Measurements from ENCODE around the gene PAX6. TPM values are rescaled to one million over a fixed set of nuclear protein-coding genes. Genes with fewer than 3 reads are reported as not detected.

The PAX6 gene
- total and polyA plus RNA-seq, 2 of the 4 experiments (the other 2 are of a cell fraction): not detected

DNA sequence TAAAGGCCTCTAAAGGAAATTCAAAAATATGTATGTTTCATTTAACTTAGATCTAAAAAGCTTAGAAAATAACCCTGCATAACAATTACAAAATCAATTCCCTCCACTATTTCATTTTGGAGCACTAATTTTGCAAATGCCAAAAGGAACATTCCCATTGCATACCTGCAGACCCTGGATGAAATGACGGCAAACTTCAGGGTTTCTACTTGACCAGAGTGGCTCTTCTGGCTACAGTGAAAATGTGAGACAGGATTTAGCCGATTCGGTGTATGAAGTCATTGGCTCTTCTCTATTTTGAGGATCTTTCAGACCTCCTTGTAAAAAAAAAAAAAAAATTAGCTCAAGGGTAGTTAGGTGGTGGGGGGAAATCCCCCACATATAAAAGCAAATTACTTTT is 44.1 kb downstream of the PAX6 start:
- intact Hi-C loops (cut with micrococcal nuclease): no loop called here
- Histone ChIP-seq H3K9ac (ENCODE audit: low read depth, low read length) (no peak overlapping the region), H2BK20ac (ENCODE audit: low read depth, low read length) (no peak overlapping the region), H3K27me3 (ENCODE audit: control insufficient read depth, insufficient read depth, low read length) (no peaks in the 10 kb centered on the region), H3K4me1 (ENCODE audit: control insufficient read depth, insufficient read depth, low read length) (no peaks in the 10 kb centered on the region), H2BK5ac (ENCODE audit: low read depth, low read length, poor library complexity, severe bottlenecking) (no peak overlapping the region), H3K4me3 (ENCODE audit: insufficient read depth, low read depth, low read length) (no peak overlapping the region), H2AK5ac (ENCODE audit: low read depth, low read length) (no peak overlapping the region), H3K4me2 (ENCODE audit: low read depth, low read length) (no peak overlapping the region), H4K20me1 (ENCODE audit: insufficient read depth, low read length) (no peaks in the 10 kb centered on the region), H3K36me3 (ENCODE audit: control insufficient read depth, insufficient read depth, low read length) (no peaks in the 10 kb centered on the region), H3K9me3 (ENCODE audit: control insufficient read depth, insufficient read depth, low read length) (no peaks in the 10 kb centered on the region), H3K4ac (ENCODE audit: low read depth, low read length) (no peak overlapping the region), H4K5ac (ENCODE audit: low read depth, low read length) (no peak overlapping the region), H2BK15ac (ENCODE audit: low read depth, low read length) (no peak overlapping the region), H4K91ac (ENCODE audit: insufficient read depth, low read depth, low read length) (no peak overlapping the region), H3K23ac (ENCODE audit: low read depth, low read length) (no peak overlapping the region), H4K8ac (ENCODE audit: low read depth in 2 of 2, low read length in 2 of 2) (no peak overlapping the region), H3K14ac (replicated peaks; ENCODE audit: low read depth, low read length) (no peak overlapping the region), H3K56ac (ENCODE audit: extremely low read depth, insufficient read depth, low read length) (no peak overlapping the region), H3K79me1 (ENCODE audit: low read depth in 1 of 2, low read length in 2 of 2) (no peaks in the 10 kb centered on the region), H2BK120ac (ENCODE audit: low read depth, low read length) (no peak overlapping the region), H2AFZ (replicated peaks; ENCODE audit: low read length, poor library complexity) (no peak overlapping the region), H3K27ac (ENCODE audit: insufficient read depth, low read length) (no peak overlapping the region), H3K9me1 (ENCODE audit: insufficient read depth, low read length) (no peaks in the 10 kb centered on the region), H3K18ac (ENCODE audit: low read depth, low read length) (no peak overlapping the region), H2AK9ac (replicated peaks; ENCODE audit: low read depth, low read length, poor library complexity) (no peak overlapping the region)
- ChIA-PET CTCF (interaction anchor here (0.6 kb wide), 1 partner anchor 10 kb away, joined by 7 read pairs; no protein-coding TSS in a partner anchor), POLR2A (ENCODE audit: unreplicated experiment) (no interaction called here)
- DNase-seq (no peak), ATAC-seq (ENCODE audit: low read depth) (no peak)
- TF ChIP-seq FOS (IDR thresholded peaks at IDR 0.05; ENCODE audit: low read depth, low read length) (no peak), POLR2A (IDR thresholded peaks at IDR 0.05; ENCODE audit: low read depth, low read length) (no peak), RFX5 (IDR thresholded peaks at IDR 0.05; ENCODE audit: low read depth, low read length) (no peak), CHD1 (IDR thresholded peaks at IDR 0.05; ENCODE audit: low read depth, low read length) (no peak)
- TF ChIP-seq, protein P1, sequence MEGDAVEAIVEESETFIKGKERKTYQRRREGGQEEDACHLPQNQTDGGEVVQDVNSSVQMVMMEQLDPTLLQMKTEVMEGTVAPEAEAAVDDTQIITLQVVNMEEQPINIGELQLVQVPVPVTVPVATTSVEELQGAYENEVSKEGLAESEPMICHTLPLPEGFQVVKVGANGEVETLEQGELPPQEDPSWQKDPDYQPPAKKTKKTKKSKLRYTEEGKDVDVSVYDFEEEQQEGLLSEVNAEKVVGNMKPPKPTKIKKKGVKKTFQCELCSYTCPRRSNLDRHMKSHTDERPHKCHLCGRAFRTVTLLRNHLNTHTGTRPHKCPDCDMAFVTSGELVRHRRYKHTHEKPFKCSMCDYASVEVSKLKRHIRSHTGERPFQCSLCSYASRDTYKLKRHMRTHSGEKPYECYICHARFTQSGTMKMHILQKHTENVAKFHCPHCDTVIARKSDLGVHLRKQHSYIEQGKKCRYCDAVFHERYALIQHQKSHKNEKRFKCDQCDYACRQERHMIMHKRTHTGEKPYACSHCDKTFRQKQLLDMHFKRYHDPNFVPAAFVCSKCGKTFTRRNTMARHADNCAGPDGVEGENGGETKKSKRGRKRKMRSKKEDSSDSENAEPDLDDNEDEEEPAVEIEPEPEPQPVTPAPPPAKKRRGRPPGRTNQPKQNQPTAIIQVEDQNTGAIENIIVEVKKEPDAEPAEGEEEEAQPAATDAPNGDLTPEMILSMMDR (conservative IDR thresholded peaks at IDR 0.05; ENCODE audit: low read depth, low read length): no peak
- BruUV-seq (replicated peaks): no TSS peak
- in situ Hi-C loops (cut with MboI; ENCODE audit: low sequenced_read_pairs): no loop called here
- dilution Hi-C loops (cut with HindIII; ENCODE audit: low sequenced_read_pairs, unreplicated experiment): no loop called here
- no CpG with 5 or more reads among the region's 3 CpGs for WGBS, 2 experiments (ENCODE audit: extremely low coverage in 2 of 2, insufficient read length in 1 of 2)

Data from IMR-90 (cell line).